Erythroblast (primary cell): ENCODE data around the gene KCTD17.
"Not testable (repeated sequence)": the region's sequence is repeated elsewhere in the genome, so short reads cannot be mapped to it uniquely, and the experiment has no call there.

Experiments
- DNase-seq, 2 experiments: peaks; one replicate each; lab custom pipeline; 2025; lab: John Stamatoyannopoulos, UW
- GATA1 ChIP-seq: IDR thresholded peaks from 2 replicates; pipeline ENCODE4 v1.6.1; 2011; ENCODE audit warnings: low read depth, mild to moderate bottlenecking, control low read depth, low read length, moderate library complexity
- POLR2A ChIP-seq: IDR thresholded peaks from 2 replicates; pipeline ENCODE4 v1.6.1; 2011; ENCODE audit warnings: mild to moderate bottlenecking, low read length

KCTD17 gene

DNA sequence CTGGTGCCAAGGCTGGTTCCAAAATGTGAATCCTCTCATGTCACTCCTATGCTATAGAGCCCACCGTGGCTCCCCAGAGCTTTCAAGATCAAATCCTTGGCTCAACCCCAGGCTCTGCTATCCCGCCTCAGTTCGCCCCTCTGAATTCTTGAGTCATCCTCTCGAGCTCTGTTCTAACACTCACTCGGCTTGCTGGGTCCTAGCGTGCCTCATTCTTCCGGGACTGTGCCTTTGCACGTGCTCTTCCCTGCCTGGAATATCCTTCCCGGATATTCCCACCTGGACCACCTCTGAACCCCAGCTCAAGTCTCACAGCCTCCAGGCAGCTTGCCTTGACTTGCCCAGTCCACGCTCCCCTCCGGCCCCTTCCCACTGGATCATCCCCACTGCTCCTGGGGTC, 13.0 kb downstream of the KCTD17 start:
- no peak for DNase-seq
- TF ChIP-seq POLR2A (no peak), GATA1 (no peak)

DNA sequence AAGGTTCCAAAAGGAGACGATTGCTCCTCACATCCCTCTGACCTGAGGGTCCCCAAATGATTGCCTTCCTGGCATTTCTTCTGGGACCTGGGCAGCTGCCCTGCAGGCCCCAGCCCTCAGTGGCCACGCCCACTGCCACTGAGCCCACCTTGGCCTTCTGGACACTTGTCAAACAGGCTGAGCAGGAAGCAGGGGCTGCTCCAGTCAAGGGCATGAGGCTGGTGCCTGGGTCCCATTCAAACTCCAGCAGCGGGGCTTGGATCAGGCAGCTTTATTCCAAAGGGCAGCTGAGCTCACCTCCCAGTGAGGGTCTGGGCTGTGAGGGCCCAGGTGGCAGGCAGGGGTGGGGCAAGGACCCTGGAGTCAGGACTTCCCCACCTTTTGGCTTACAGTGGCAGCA, 13.6 kb downstream of the KCTD17 start:
- TF ChIP-seq POLR2A, result no peak
- no peak for TF ChIP-seq GATA1
- no peak for DNase-seq

DNA sequence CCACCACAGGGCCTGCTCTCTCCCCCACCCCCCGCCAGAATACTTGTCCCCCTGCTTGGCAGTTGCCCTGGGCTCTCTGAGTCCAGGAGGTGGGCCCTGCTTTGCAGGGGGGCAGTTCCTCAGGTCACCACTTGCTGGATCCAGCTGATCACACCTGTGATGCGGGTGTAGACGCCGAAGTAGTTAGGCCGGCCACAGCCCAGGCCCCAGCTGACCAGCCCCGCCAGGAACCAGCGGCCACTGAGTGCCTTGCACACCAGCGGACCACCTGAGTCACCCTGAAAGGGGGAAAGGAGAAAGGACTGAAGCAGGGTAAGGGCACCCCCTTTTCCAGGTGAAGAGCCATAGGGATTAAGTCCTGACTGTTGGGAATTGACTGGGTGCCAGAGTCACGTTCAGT, 14.4 kb downstream of the KCTD17 start:
- TF ChIP-seq GATA1, result no peak
- no peak for TF ChIP-seq POLR2A
- no peak for DNase-seq

DNA sequence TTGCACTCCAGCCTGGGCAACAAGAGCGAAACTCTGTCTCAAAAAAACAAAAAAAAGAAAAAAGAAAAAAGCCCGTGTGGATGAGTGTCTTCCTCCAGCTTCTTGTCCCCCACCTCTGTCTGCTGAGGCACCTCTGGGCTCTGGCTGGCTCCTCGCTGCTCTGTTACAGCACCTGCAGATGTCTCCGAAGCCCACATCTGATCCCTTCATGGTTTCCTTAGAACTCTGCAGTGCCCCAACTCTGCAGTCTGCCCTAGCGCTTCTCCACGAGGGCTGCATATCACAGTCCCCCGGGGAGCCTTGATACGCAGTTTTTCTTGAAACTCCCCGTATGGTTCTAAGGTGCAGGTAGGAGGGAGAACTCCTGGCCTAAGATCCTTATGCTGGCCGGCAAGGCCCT, 15.9 kb downstream of the KCTD17 start:
- DNase-seq, result no peak
- no peak for TF ChIP-seq POLR2A
- TF ChIP-seq GATA1, result no peak

DNA sequence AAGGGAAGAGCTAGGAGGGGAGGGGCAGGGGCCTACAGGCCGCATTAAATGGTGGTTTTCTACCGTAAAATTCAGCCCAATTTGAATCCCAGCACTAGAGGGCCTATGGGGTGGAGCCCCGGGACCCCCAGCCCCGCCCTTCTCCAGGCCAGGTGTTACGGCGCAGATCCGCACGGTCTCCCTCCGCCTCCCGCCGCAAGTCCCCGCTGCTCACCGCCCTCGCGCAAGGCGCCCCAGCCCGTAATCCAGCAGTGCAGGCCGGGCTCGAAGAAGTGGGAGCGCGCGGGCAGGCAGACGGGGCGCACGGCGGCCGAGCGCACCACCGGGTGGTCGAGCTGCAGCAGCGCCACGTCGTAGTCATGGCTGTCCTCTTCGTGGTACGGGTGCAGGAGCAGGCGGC, 17.3 kb downstream of the KCTD17 start:
- no peak for DNase-seq
- TF ChIP-seq GATA1 (no peak), POLR2A (no peak)

DNA sequence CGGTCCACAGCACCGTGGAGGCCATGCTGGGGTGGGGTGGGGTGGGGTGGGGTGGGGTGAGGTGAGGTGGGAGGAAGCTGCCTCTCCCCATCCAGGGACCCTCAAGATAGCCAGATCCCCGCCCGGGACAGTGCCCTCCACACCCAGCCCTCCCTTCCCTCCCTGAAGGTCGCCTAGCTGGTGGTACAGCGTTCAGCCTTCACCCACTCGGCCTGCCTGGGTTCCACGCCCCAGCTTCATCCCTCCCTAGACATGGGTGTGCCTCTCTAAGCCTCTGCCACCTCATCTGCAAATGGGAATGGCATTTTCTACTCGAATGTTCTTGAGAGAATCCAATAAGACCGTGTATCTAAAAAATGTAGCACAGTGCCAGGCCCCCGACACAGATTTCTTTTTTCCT, 17.8 kb downstream of the KCTD17 start:
- no peak for DNase-seq
- TF ChIP-seq GATA1, result no peak
- no peak for TF ChIP-seq POLR2A

DNA sequence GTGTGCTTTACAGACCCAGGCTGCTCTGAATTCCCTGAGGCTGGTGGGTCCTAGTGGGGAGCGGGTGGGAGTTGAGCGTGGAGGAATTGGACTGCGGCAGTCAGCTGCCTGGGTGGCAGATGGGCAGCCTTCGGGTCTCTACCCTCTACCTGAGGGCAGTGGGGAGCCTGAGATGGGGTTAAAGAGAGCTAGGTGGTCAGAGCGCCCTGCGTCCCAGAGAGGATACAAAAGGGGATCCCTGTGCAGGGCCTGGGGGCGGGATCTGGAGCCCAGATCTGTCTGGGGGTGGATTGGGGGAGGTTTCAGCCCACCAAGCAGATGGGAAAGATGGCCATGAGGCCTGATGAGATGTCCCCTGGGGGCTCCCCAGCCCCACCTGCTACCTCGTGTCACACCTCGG, 18.2 kb downstream of the KCTD17 start:
- TF ChIP-seq GATA1 (no peak), POLR2A (no peak)
- DNase-seq, result no peak

DNA sequence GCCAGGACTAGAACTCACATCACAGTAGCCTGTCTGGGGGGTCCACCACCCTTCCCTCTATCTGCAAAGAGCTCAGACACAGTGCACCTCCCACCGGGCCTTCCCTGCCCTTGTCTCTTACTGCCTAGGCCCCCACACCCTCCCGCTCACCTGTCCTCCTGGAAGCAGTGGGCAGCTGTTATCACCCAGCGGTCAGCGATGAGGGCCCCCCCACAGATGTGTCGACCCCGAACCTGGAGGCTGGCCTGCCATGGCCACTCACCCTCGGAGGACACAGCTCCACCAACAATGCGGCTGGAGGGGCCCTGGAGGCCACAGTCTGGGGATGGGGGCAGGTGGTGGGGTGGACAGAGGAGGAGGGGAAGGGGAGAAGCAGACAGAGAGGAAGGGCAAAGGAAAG, 18.8 kb downstream of the KCTD17 start:
- DNase-seq, result no peak
- no peak for TF ChIP-seq GATA1
- TF ChIP-seq POLR2A, result no peak

DNA sequence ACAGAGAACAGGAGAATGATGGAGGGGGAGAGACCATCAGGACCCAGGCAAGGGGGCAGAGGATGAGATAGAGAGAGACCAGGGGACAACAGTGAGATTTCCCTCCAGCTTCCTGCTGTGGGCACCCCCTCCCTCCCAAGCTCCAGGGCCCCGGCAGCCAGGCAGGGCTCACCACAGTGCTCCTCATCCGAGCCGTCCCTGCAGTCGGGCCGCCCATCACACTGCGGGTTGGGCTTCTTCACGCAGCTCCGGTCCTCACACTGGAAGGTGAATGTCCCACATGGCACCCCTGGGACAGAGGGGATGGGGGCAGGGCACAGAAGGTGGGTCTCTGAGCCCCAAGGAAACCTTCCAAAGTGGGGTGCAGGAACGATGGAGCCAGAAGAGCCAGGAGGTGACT, 19.2 kb downstream of the KCTD17 start:
- no peak for DNase-seq
- no peak for TF ChIP-seq GATA1
- no peak for TF ChIP-seq POLR2A

DNA sequence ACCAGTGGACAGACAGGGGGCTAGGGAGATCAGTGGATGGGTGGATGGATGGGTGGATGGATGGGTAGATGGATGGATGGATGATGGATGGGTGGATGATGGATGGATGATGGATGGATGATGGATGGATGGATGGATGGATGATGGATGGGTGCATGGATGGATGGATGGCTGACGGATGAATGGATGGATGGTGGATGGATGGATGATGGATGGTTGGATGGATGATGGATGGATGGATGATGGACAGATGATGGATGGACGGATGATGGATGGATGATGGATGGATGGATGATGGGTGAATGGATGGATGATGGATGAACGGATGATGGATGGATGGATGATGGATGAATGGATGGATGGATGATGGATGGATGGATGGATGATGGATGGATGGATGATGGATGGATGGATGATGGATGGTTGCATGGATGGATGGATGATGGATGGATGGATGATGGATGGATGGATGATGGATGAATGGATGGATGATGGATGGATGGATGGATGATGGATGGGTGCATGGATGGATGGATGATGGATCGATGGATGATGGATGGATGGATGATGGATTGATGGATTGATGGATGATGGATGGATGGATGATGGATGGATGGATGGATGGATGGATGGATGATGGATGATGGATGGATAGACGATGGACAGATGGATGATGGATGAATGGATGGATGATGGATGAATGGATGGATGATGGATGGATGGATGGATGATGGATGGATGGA, 20.5 kb downstream of the KCTD17 start:
- not testable (repeated sequence) for DNase-seq

DNA sequence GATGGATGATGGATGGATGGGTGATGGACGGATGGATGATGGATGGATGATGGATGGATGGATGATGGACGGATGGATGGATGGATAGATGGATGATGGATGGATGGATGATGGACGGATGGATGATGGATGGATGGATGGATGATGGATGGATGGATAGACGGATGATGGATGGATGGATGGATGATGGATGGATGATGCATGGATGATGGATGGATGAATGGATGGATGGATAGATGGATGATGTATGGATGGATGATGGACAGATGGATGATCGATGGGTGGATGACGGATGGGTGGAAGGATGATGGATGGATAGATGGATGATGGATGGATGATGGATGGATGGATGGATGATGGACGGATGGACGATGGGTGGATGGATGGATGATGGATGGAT, 21.1 kb downstream of the KCTD17 start:
- no peak for DNase-seq
- TF ChIP-seq GATA1, result no peak
- no peak for TF ChIP-seq POLR2A

DNA sequence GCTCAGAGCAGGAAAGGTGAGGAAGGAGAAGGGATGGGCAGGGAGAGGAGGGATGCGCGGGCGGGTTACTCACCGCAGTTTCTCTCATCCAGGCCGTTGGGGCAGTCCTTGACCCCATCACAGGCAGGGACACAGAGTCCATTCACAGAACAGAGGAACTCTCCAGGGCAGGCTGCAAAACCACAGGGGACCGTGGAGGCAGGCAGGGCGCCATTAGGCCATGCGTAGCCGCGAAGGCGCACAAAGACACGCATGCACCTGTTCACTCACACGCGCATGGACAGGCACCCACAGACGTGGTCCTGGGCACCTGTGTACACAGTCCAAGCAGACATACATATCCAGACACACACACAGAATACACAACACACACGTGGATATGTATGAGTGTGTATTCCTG, 23.0 kb downstream of the KCTD17 start:
- TF ChIP-seq POLR2A, result no peak
- no peak for TF ChIP-seq GATA1
- no peak for DNase-seq

DNA sequence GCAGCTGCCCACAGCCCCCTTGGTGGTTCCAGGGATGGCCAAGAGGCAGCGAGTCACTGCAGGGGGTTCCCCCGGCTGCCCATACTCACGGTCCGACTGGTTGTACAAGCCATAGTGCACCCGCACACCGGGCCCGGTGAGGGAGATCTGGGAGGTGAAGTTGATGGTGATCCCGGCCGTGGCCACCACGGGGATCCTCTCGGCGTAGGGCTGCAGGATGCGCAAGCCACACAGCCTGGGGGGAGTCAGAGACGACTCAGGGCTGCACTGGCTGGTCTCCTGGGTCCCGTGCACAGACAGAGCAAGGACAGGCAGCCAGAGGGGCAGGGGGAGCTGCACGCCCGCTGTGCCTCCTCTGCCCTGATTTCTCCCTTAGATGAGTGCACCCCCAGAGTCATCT, 23.5 kb downstream of the KCTD17 start:
- TF ChIP-seq GATA1 (no peak), POLR2A (no peak)
- DNase-seq, result no peak

DNA sequence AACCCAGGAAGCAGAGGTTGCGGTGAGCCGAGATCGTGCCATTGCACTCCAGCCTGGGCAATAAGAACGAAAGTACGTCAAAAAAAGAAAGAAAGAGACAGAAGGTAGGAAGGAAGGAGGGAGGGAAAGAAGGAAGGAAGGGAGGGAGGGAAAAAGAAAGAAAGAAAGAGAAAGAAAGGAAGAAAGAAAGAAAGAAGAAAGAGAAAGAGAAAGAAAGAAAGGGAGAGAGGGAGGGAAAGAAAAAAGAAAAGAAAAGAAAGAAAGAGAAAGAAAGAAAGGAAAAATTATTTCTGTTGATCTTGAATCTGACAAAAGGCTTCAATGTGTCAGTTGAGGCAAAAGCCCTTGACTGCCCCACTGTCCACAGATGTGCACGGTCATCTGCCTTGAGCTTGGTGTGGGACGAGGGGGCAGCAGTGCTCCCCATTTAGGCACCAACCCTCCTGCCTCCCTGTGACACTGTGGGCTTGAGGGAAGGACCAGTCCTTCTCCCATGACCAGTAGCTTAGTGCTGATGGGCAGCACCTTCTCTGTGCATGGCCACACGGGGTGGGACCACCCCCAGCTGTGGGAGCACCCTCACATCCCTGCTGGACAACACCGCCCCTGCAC, 24.4 kb downstream of the KCTD17 start:
- no peak for TF ChIP-seq GATA1
- TF ChIP-seq POLR2A, result no peak
- DNase-seq, result no peak

DNA sequence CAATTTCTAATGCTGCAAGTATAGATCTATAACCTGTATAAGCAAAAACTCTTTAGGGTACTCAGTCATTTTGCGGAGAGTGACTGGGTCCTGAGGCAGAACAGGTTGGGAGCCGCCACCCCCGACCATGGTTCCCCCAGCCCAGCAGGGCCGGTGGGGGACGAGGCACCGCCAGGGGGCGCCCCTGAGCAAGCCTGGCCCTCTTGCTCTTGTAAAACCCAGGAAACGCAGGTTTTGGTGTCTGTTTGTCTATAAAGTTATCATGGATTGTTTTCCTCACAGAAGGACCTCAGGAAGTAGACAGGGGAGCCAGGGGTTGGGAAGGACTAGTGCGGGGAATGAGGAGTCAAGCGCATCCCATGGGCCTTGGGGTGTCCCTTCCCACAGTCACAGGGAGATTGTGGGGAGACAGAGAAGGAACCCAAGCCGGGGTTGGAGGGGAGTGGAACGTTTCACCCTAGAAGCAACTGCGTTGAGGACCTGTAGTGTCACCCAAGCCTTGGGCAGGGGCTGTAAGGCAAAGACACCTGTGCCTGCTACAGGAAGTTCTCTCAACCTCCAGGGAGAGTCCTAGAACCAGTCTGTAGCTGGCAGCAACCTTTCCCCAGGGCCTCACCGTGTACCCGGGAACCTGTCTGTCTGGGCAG, 26.4 kb downstream of the KCTD17 start:
- TF ChIP-seq POLR2A (no peak), GATA1 (no peak)
- DNase-seq, result peak; percentile 65 to 80
